Activated CD4-positive, alpha-beta T cell treated with anti-CD3 and anti-CD28 coated beads for 36 hours (primary cell): Measurements from ENCODE around the gene HDAC4. TPM values are rescaled to one million over a fixed set of nuclear protein-coding genes. Genes with fewer than 3 reads are reported as not detected.

Source experiments
- ATAC-seq: fragments of 200-7000 bp; cut with Tn5 transposase; one replicate; pipeline ENCODE4 v1.10.0; 2021; ENCODE audit warnings: mild to moderate bottlenecking, moderate library complexity
- CTCF ChIA-PET: fragments of 350-600 bp; sonication (Branson Sonifier 250); formaldehyde crosslinking; loops from one replicate; lab custom pipeline; 2021; ENCODE audit warnings: antibody characterized with exemption; lab: Charles Lee
- POLR2A ChIA-PET: fragments of 350-600 bp; sonication (Branson Sonifier 250); formaldehyde crosslinking; loops from one replicate; lab custom pipeline; 2021; ENCODE audit warnings: antibody characterized with exemption, inconsistent platforms; lab: Charles Lee
- DNase-seq: peaks from one replicate; pipeline ENCODE4 v3.0.0-alpha.2; 2020
- H3K27ac Mint-ChIP-seq: one replicate; pipeline ENCODE4 v1.8.0; 2021; ENCODE audit warnings: mixed read lengths
- H3K27me3 Mint-ChIP-seq: one replicate; pipeline ENCODE4 v1.8.0; 2021; ENCODE audit warnings: mixed read lengths
- H3K36me3 Mint-ChIP-seq: one replicate; pipeline ENCODE4 v1.8.0; 2021; ENCODE audit warnings: low read depth, mixed read lengths
- H3K4me1 Mint-ChIP-seq: one replicate; pipeline ENCODE4 v1.8.0; 2021; ENCODE audit warnings: mixed read lengths
- H3K4me3 Mint-ChIP-seq: one replicate; pipeline ENCODE4 v1.8.0; 2021; ENCODE audit warnings: mild to moderate bottlenecking, moderate library complexity, mixed read lengths
- H3K9me3 Mint-ChIP-seq: one replicate; pipeline ENCODE4 v1.8.0; 2021; ENCODE audit warnings: low read depth, mixed read lengths
- intact Hi-C, 2 experiments: fragments of 100-400 bp; cut with DNase I in 1 of 2; cut with micrococcal nuclease in 1 of 2; formaldehyde crosslinking; loops; one replicate each; pipeline versions ENCODE4 v1.14.2 to v1.15.1; 2022 to 2024; cut with DNase I, micrococcal nuclease
- total RNA-seq, 2 experiments: library from RNA; stranded (reverse); gene quantifications; one replicate each; pipeline ENCODE4 v1.2.3, GENCODE V29; 2021

HDAC4 gene
- total RNA-seq, 2 experiments from 2014 or later: 25.4 to 30.4 TPM

DNA sequence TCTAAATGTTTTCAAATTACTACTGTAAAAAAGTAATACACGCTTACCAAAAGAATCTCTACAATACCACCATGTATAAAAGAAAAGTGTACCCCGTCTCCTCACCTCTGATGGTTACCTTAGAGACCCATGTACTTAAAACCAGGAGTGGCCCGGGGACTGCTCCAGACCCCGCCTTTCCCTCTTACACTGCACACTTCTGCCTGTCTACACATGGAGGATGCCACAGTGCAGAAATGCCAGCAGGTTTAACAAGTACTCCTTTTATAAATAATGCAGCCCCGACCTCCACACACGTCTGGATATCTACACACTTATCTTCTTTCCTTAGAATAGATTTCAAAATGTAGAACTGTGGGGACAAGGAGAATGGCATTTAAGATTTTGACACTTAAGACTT lies 5.3 kb downstream of the HDAC4 start:
- no peaks in the 10 kb centered on the region for H3K9me3 Mint-ChIP-seq
- peaks cover 34% of the 10 kb centered on the region for H3K4me1 Mint-ChIP-seq
- intact Hi-C loops: loop anchor here (5.0 to 10.0 kb wide), 2 partner anchors 253 to 361 kb away; no protein-coding TSS in a partner anchor
- DNase-seq (no peak), ATAC-seq (no peak)
- no peaks in the 10 kb centered on the region for H3K27me3 Mint-ChIP-seq
- ChIA-PET CTCF (no interaction called here), POLR2A (interaction anchor here (1.1 kb wide), 1 partner anchor 15 kb away, joined by 4 read pairs; no protein-coding TSS in a partner anchor)
- H3K27ac Mint-ChIP-seq: no peak overlapping the region
- no peak overlapping the region for H3K4me3 Mint-ChIP-seq
- peaks cover 5% of the 10 kb centered on the region for H3K36me3 Mint-ChIP-seq

- ChIA-PET POLR2A (interaction anchor here (1.1 kb wide), 1 partner anchor 14 kb away, joined by 4 read pairs; no protein-coding TSS in a partner anchor), CTCF (no interaction called here)
- H3K9me3 Mint-ChIP-seq: no peaks in the 10 kb centered on the region
- H3K4me1 Mint-ChIP-seq: peaks cover 34% of the 10 kb centered on the region
- no peak overlapping the region for H3K4me3 Mint-ChIP-seq
- H3K27ac Mint-ChIP-seq: no peak overlapping the region
- peaks cover 8% of the 10 kb centered on the region for H3K36me3 Mint-ChIP-seq
- H3K27me3 Mint-ChIP-seq: no peaks in the 10 kb centered on the region
- intact Hi-C loops: loop anchor here (5.0 to 10.0 kb wide), 2 partner anchors 253 to 360 kb away; no protein-coding TSS in a partner anchor
- no peak for ATAC-seq
- DNase-seq: no peak
Measured at GRCh38 chr2:239394978-239395377, 5.8 kb downstream of the HDAC4 start.

- intact Hi-C loops: loop anchor here in 1 of 2 experiments (10.0 kb wide), 1 partner anchor 360 kb away; no protein-coding TSS in a partner anchor
- Mint-ChIP-seq H3K4me1 (peaks cover 33% of the 10 kb centered on the region), H3K9me3 (no peaks in the 10 kb centered on the region), H3K36me3 (peaks cover 11% of the 10 kb centered on the region), H3K27me3 (no peaks in the 10 kb centered on the region), H3K4me3 (no peak overlapping the region), H3K27ac (no peak overlapping the region)
- POLR2A ChIA-PET: interaction anchor here (1.1 kb wide), 1 partner anchor 14 kb away, joined by 4 read pairs; no protein-coding TSS in a partner anchor
- CTCF ChIA-PET: interaction anchor here (0.6 kb wide), 1 partner anchor 132 kb away, joined by 3 read pairs; no protein-coding TSS in a partner anchor
- ATAC-seq: no peak
- DNase-seq: no peak
Measured at GRCh38 chr2:239394346-239394945, 6.4 kb downstream of the HDAC4 start.

- ATAC-seq (no peak), DNase-seq (no peak)
- Mint-ChIP-seq H3K27me3 (no peaks in the 10 kb centered on the region), H3K4me1 (peaks cover 28% of the 10 kb centered on the region), H3K36me3 (peaks cover 12% of the 10 kb centered on the region), H3K9me3 (no peaks in the 10 kb centered on the region), H3K27ac (no peak overlapping the region), H3K4me3 (no peak overlapping the region)
- CTCF ChIA-PET: interaction anchor here (0.6 kb wide), 1 partner anchor 132 kb away, joined by 3 read pairs; no protein-coding TSS in a partner anchor
- intact Hi-C loops: loop anchor here in 1 of 2 experiments (10.0 kb wide), 1 partner anchor 359 kb away; no protein-coding TSS in a partner anchor
- POLR2A ChIA-PET: no interaction called here
Measured at GRCh38 chr2:239393941-239394340, 6.9 kb downstream of the HDAC4 start.

DNA sequence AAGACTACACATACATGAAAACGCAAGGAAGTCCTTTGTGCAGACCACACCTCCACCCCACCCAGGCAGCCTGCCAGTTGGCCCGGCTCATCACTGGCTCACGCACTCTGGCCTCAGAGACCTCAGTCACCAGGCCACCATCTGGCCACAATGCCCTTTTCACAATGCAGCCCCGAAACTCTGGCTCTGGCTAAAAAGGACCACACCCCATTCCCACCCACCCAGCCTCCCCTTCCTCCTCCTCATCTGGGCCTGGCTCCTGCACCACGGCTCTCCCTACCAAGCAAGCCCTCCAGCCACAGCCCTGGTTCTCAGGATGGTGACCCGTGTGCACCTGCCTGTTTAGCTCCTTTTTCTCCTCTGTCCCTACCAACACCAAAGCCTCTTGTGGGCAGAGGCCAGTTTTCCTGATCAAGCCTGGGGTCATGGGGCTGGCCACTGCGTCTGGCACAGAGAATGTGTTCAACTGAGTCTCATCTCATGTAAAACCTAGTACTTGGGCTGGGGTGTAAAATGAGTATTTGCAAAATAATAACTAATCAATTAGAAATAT lies 7.4 kb downstream of the HDAC4 start:
- Mint-ChIP-seq H3K27ac (no peak overlapping the region), H3K36me3 (peaks cover 12% of the 10 kb centered on the region), H3K4me3 (no peak overlapping the region), H3K4me1 (peaks cover 23% of the 10 kb centered on the region), H3K9me3 (no peaks in the 10 kb centered on the region), H3K27me3 (no peaks in the 10 kb centered on the region)
- intact Hi-C loops: loop anchor here in 1 of 2 experiments (10.0 kb wide), 1 partner anchor 359 kb away; no protein-coding TSS in a partner anchor
- DNase-seq (no peak), ATAC-seq (no peak)
- CTCF ChIA-PET: no interaction called here
- POLR2A ChIA-PET: no interaction called here

- CTCF ChIA-PET: interaction anchor here (0.7 to 0.9 kb wide), 2 partner anchors 11 to 133 kb away, joined by 3 to 4 read pairs; no protein-coding TSS in a partner anchor
- POLR2A ChIA-PET: interaction anchor here (0.8 kb wide), 1 partner anchor 11 kb away, joined by 3 read pairs; no protein-coding TSS in a partner anchor
- DNase-seq (no peak), ATAC-seq (no peak)
- no peak overlapping the region for H3K4me3 Mint-ChIP-seq
- no peak overlapping the region for H3K27ac Mint-ChIP-seq
- H3K9me3 Mint-ChIP-seq: no peaks in the 10 kb centered on the region
- H3K36me3 Mint-ChIP-seq: peaks cover 12% of the 10 kb centered on the region
- H3K27me3 Mint-ChIP-seq: no peaks in the 10 kb centered on the region
- peaks cover 18% of the 10 kb centered on the region for H3K4me1 Mint-ChIP-seq
- intact Hi-C loops: loop anchor here in 1 of 2 experiments (10.0 kb wide), 1 partner anchor 358 kb away; no protein-coding TSS in a partner anchor
Measured at GRCh38 chr2:239392688-239393387, 8.0 kb downstream of the HDAC4 start.

DNA sequence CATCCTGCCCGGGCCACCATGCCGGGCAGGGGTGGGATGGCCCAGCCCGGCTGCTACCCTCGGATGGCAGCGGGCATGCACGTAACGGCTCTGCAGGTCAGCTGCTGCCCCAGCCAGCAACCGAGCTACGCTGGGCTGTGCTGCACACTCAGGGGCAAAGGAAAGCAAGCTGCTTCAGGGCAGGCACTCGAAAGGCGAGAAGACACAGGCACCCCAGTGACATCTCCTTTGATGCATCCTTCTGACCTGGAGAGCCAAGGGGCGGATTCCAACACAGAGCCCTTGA lies 8.8 kb downstream of the HDAC4 start:
- H3K36me3 Mint-ChIP-seq: peaks cover 12% of the 10 kb centered on the region
- ChIA-PET CTCF (interaction anchor here (0.9 kb wide), 1 partner anchor 11 kb away, joined by 3 read pairs; no protein-coding TSS in a partner anchor), POLR2A (no interaction called here)
- H3K4me3 Mint-ChIP-seq: no peak overlapping the region
- no peaks in the 10 kb centered on the region for H3K27me3 Mint-ChIP-seq
- intact Hi-C loops: loop anchor here in 1 of 2 experiments (10.0 kb wide), 1 partner anchor 357 kb away; no protein-coding TSS in a partner anchor
- peaks cover 10% of the 10 kb centered on the region for H3K4me1 Mint-ChIP-seq
- no peak for ATAC-seq
- H3K27ac Mint-ChIP-seq: no peak overlapping the region
- no peak for DNase-seq
- H3K9me3 Mint-ChIP-seq: no peaks in the 10 kb centered on the region

DNA sequence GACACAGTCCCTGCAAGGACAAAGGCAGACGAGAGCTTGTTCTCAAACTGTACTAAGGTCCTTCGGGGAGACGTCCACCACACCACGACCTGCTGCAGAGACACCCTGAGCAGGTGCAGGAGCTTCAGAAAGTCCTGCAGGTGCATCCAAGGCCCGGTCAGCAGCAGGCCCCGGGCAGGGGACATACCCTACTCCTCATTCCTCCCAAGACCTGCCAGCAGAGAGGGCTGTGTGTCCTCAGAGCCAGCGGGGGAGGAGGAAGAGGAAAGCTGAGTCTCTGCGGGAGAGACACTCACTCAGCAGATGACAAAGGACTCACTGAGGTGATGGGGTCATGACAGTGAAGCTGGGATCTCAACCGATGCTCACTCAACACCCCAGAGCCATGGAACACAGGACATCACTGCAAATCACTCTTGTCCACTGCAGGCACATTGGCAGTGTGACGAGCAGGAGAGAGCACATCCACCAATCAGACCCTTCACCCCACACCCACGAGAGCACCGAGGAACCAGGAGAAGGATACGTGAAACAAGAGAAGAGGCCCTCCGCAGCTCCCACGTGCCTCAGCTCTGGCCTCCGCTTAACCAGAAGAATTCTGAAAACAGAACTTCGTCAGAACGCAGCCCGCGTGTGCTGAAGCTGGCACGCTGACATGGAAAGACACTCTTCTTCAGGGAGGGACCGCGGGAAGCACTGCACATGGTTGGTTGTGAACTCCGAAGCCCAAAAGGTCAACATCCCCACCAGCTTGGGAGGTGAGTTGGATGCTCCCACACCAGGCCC lies 9.3 kb downstream of the HDAC4 start:
- no peaks in the 10 kb centered on the region for H3K27me3 Mint-ChIP-seq
- POLR2A ChIA-PET: no interaction called here
- peaks cover 6% of the 10 kb centered on the region for H3K4me1 Mint-ChIP-seq
- intact Hi-C loops: loop anchor here in 1 of 2 experiments (10.0 kb wide), 1 partner anchor 357 kb away; no protein-coding TSS in a partner anchor
- no peak for DNase-seq
- no peak for ATAC-seq
- no peak overlapping the region for H3K4me3 Mint-ChIP-seq
- H3K36me3 Mint-ChIP-seq: peaks cover 12% of the 10 kb centered on the region
- H3K27ac Mint-ChIP-seq: no peak overlapping the region
- CTCF ChIA-PET: no interaction called here
- H3K9me3 Mint-ChIP-seq: no peaks in the 10 kb centered on the region

DNA sequence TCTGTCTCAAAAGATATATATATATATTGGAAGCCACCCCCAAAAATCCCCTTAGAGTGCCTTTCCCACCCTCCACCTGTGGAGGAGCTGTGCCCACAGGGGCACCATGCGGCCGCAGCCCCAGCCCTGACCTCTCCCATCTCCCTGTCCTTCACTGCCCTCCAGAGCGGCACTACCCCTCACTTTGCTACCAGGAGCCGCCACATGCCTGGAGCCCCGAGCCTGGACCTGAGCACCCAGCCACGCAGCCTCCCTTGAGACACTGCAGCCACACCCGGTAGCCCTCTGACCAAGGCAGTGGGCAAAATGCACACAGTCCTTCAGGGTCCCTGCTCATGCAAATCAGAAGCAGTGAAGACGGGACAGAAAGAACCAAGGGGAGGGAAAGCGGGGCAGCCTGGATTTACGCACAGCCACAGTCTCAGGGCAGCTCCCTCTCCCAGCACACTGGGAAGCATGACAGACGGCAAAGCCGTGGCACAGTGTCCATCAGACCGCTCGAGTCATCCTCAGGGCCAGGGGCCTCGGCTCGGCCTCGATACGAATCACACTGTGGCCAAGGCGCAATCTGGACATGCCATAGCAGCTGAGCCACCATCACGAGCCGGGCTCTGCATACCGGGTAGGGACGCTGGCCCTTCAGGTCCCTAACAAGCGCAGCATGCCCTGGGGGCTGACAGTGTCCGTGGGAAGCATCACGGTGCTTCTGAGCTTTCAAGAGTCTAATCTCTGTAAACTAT lies 10.1 kb downstream of the HDAC4 start:
- peaks cover 12% of the 10 kb centered on the region for H3K36me3 Mint-ChIP-seq
- H3K9me3 Mint-ChIP-seq: no peaks in the 10 kb centered on the region
- peaks cover 6% of the 10 kb centered on the region for H3K4me1 Mint-ChIP-seq
- DNase-seq: no peak
- CTCF ChIA-PET: no interaction called here
- no peak for ATAC-seq
- no peaks in the 10 kb centered on the region for H3K27me3 Mint-ChIP-seq
- intact Hi-C loops: loop anchor here in 1 of 2 experiments (10.0 kb wide), 1 partner anchor 356 kb away; no protein-coding TSS in a partner anchor
- no peak overlapping the region for H3K4me3 Mint-ChIP-seq
- POLR2A ChIA-PET: no interaction called here
- no peak overlapping the region for H3K27ac Mint-ChIP-seq
